Testis (tissue), 2 donors: ENCODE results near the gene R3HDM2.

Experiments
- CTCF ChIP-seq, 3 experiments: fragments of 450-650 bp in 2 of 3; fragments of 200-600 bp in 1 of 3; sonication (generic) in 1 of 3; IDR thresholded peaks; one replicate each; pipeline ENCODE4 v1.5.1; 2016 to 2019; ENCODE audit warnings: antibody characterized with exemption in 3 of 3, mild to moderate bottlenecking in 2 of 3, moderate library complexity in 1 of 3
- POLR2A ChIP-seq: fragments of 450-650 bp; IDR thresholded peaks from one replicate; pipeline ENCODE4 v1.6.1; 2017; ENCODE audit warnings: antibody characterized with exemption, mild to moderate bottlenecking, moderate library complexity

DNA sequence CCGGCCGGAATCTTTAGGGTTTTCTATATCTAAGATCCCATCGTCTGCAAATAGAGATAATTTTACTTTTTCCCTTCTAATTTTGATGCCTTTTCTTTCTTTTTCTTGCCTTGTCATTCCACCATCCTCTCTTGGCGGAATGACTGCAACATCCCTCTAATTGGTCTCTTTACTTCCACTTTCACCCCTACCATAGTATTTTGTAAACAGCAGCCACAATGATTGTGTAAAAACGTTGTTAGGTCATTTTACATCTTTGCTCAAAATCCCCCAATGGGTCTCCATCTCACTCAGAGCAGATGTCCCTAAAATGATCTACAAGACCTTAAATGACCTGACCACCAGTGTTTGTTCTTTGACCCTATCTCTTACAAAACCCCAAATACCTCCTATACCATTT, 99.9 kb downstream of the R3HDM2 start:
- no peak for TF ChIP-seq CTCF (IDR thresholded peaks at IDR 0.05)
- no peak for TF ChIP-seq POLR2A
